Kidney epithelial cell (primary cell): Measurements from ENCODE around the gene NCKAP5. TPM values are rescaled to one million over a fixed set of nuclear protein-coding genes. Genes with fewer than 3 reads are reported as not detected.

ENCODE experiments used
- DNase-seq: peaks from one replicate; pipeline ENCODE4 v3.0.0-alpha.2; 2010; ENCODE audit warnings: low read depth
- H3K27me3 ChIP-seq: 2 replicates; pipeline ENCODE4 v1.6.0; 2011; ENCODE audit warnings: low read length; ENCODE audit not compliant: control insufficient read depth, insufficient read depth
- H3K36me3 ChIP-seq: 2 replicates; pipeline ENCODE4 v1.5.1; 2011; ENCODE audit warnings: low read length; ENCODE audit not compliant: control insufficient read depth, insufficient read depth
- H3K4me3 ChIP-seq: 2 replicates; pipeline ENCODE4 v1.5.1; 2011; ENCODE audit warnings: low read depth, mild to moderate bottlenecking, control low read depth, low read length
- CTCF ChIP-seq: IDR thresholded peaks from 2 replicates; pipeline ENCODE4 v1.5.1; 2011; ENCODE audit warnings: mild to moderate bottlenecking, moderate library complexity, low read length, control low read depth, inconsistent platforms; ENCODE audit not compliant: insufficient read depth, poor library complexity, severe bottlenecking
- total RNA-seq: library from RNA; depleted of rRNA; stranded (reverse); fragments of >200 nt; gene quantifications from 2 replicates; pipeline ENCODE4 v1.2.3, GENCODE V29; 2015

NCKAP5 gene
- total RNA-seq, 1 donor from 2014 or later, result 0.33 TPM

- TF ChIP-seq CTCF, result no peak
- no peak overlapping the region for H3K4me3 ChIP-seq
- no peaks in the 10 kb centered on the region for H3K36me3 ChIP-seq
- no peak for DNase-seq
- no peaks in the 10 kb centered on the region for H3K27me3 ChIP-seq
Observed at GRCh38 chr2:133197156-133197555, 371.1 kb downstream of the NCKAP5 start.

- no peak for TF ChIP-seq CTCF
- no peaks in the 10 kb centered on the region for H3K27me3 ChIP-seq
- DNase-seq, result no peak
- H3K36me3 ChIP-seq, result no peaks in the 10 kb centered on the region
- no peak overlapping the region for H3K4me3 ChIP-seq
Observed at GRCh38 chr2:133194777-133195335, 373.4 kb downstream of the NCKAP5 start.

GRCh38 chr2:133194362-133194655, 374.0 kb downstream of the NCKAP5 start:
- Histone ChIP-seq H3K36me3 (no peaks in the 10 kb centered on the region), H3K4me3 (no peak overlapping the region), H3K27me3 (no peaks in the 10 kb centered on the region)
- no peak for TF ChIP-seq CTCF
- no peak for DNase-seq

- Histone ChIP-seq H3K36me3 (no peaks in the 10 kb centered on the region), H3K27me3 (no peaks in the 10 kb centered on the region), H3K4me3 (no peak overlapping the region)
- no peak for DNase-seq
- no peak for TF ChIP-seq CTCF
Observed at GRCh38 chr2:133193544-133194361, 374.5 kb downstream of the NCKAP5 start.

GRCh38 chr2:133192028-133192427, 376.2 kb downstream of the NCKAP5 start:
- Histone ChIP-seq H3K36me3 (no peaks in the 10 kb centered on the region), H3K27me3 (no peaks in the 10 kb centered on the region), H3K4me3 (no peak overlapping the region)
- no peak for DNase-seq
- no peak for TF ChIP-seq CTCF

GRCh38 chr2:133177196-133177595, 391.1 kb downstream of the NCKAP5 start:
- Histone ChIP-seq H3K4me3 (no peak overlapping the region), H3K36me3 (no peaks in the 10 kb centered on the region), H3K27me3 (no peaks in the 10 kb centered on the region)
- DNase-seq, result no peak
- no peak for TF ChIP-seq CTCF
